GM18867 (cell line): ENCODE measurements around the gene OR51B6.
"Not testable (repeated sequence)": the region's sequence is repeated elsewhere in the genome, so short reads cannot be mapped to it uniquely, and the experiment has no call there.

Experiments used
- ATAC-seq: cut with Tn5 transposase; IDR thresholded peaks from one replicate; pipeline ENCODE4 v1.9.1; 2021; ENCODE audit warnings: mild to moderate bottlenecking, moderate library complexity; ENCODE audit not compliant: unreplicated experiment

The OR51B6 gene

GRCh38 chr11:5363679-5364078 is 12.4 kb downstream of the OR51B6 start:
- no peak for ATAC-seq

GRCh38 chr11:5364214-5364613 is 12.9 kb downstream of the OR51B6 start:
- ATAC-seq: no peak

- not testable (repeated sequence) for ATAC-seq
Measured at GRCh38 chr11:5366365-5366764, 15.1 kb downstream of the OR51B6 start.

GRCh38 chr11:5366856-5367255 is 15.5 kb downstream of the OR51B6 start:
- ATAC-seq: no peak

GRCh38 chr11:5367448-5368074 is 16.3 kb downstream of the OR51B6 start:
- ATAC-seq: no peak

GRCh38 chr11:5368502-5369043 is 17.3 kb downstream of the OR51B6 start:
- no peak for ATAC-seq

- no peak for ATAC-seq
Measured at GRCh38 chr11:5369789-5370188, 18.5 kb downstream of the OR51B6 start.

GRCh38 chr11:5380740-5381342 is 29.5 kb downstream of the OR51B6 start:
- peak; percentile 96 for ATAC-seq

GRCh38 chr11:5383576-5383975 is 32.3 kb downstream of the OR51B6 start, which contains the start of gene OR51M1:
Gene OR51M1 (plus strand): TSS chr11:5383812. CDS start chr11:5389399, 5,587 bp downstream.
- no peak for ATAC-seq

- no peak for ATAC-seq
Measured at GRCh38 chr11:5384335-5384734, 33.0 kb downstream of the OR51B6 start.

- no peak for ATAC-seq
Measured at GRCh38 chr11:5390210-5390609, 38.9 kb downstream of the OR51B6 start.

GRCh38 chr11:5394091-5394490 is 42.8 kb downstream of the OR51B6 start:
- no peak for ATAC-seq

- no peak for ATAC-seq
Measured at GRCh38 chr11:5398936-5399335, 47.6 kb downstream of the OR51B6 start.
